HG03342 (cell line): Measurements from ENCODE around the gene DPAGT1.
"Not testable (repeated sequence)": the region's sequence is repeated elsewhere in the genome, so short reads cannot be mapped to it uniquely, and the experiment has no call there.

ENCODE experiments used
- ATAC-seq: cut with Tn5 transposase; IDR thresholded peaks from one replicate; pipeline ENCODE4 v1.9.1; 2021; ENCODE audit warnings: mild to moderate bottlenecking, moderate library complexity; ENCODE audit not compliant: unreplicated experiment

Gene DPAGT1

GRCh38 chr11:119116235-119116594 is 14.6 kb upstream of the DPAGT1 start:
- ATAC-seq = no peak

GRCh38 chr11:119115484-119116234 is 14.0 kb upstream of the DPAGT1 start:
- no peak for ATAC-seq

GRCh38 chr11:119114351-119114750 is 12.7 kb upstream of the DPAGT1 start:
- ATAC-seq = no peak

GRCh38 chr11:119113716-119114115 is 12.1 kb upstream of the DPAGT1 start:
- ATAC-seq = no peak

GRCh38 chr11:119112314-119113020 is 10.8 kb upstream of the DPAGT1 start:
- no peak for ATAC-seq

- no peak for ATAC-seq
Measured at GRCh38 chr11:119111361-119111925, 9.8 kb upstream of the DPAGT1 start.

GRCh38 chr11:119110439-119110838 is 8.8 kb upstream of the DPAGT1 start:
- ATAC-seq = no peak

- ATAC-seq = no peak
Measured at GRCh38 chr11:119109843-119110242, 8.2 kb upstream of the DPAGT1 start.

- no peak for ATAC-seq
Measured at GRCh38 chr11:119108857-119109221, 7.2 kb upstream of the DPAGT1 start.

GRCh38 chr11:119108146-119108856 is 6.6 kb upstream of the DPAGT1 start:
- ATAC-seq = no peak

GRCh38 chr11:119107538-119108145 is 6.0 kb upstream of the DPAGT1 start:
- peak; percentile 17 for ATAC-seq

- ATAC-seq = peak; percentile 69
Measured at GRCh38 chr11:119106564-119107537, 5.2 kb upstream of the DPAGT1 start, which contains the start of gene C2CD2L. TSS of gene C2CD2L (plus strand) at chr11:119107344. CDS start at chr11:119107742, 398 bp downstream.

GRCh38 chr11:119103793-119104192 is 2.1 kb upstream of the DPAGT1 start:
- ATAC-seq = no peak

- not testable (repeated sequence) for ATAC-seq
Measured at GRCh38 chr11:119103161-119103664, 1.6 kb upstream of the DPAGT1 start.

GRCh38 chr11:119100994-119101758 is 477 bp downstream of the DPAGT1 start:
- peak; percentile 20 for ATAC-seq

- ATAC-seq = no peak
Measured at GRCh38 chr11:119100246-119100970, 1.2 kb downstream of the DPAGT1 start.

- ATAC-seq = no peak
Measured at GRCh38 chr11:119099711-119100110, 1.9 kb downstream of the DPAGT1 start.
